OCI-LY3 (cell line): ENCODE data around the gene ANKH.
"Not testable (repeated sequence)": the region's sequence is repeated elsewhere in the genome, so short reads cannot be mapped to it uniquely, and the experiment has no call there.

Experiments
- CTCF ChIP-seq: fragments of 200-600, 300-600 bp; sonication (generic); IDR thresholded peaks from 2 replicates; pipeline ENCODE4 v1.5.1; 2014; ENCODE audit warnings: antibody characterized with exemption, low read length, low read depth
- EZH2phosphoT487 ChIP-seq: fragments of 200-600 bp; shearing (Covaris generic); IDR thresholded peaks from 2 replicates; pipeline ENCODE4 v1.6.1; 2018; ENCODE audit warnings: antibody characterized with exemption, mixed run types, low read depth

- not testable (repeated sequence) for TF ChIP-seq CTCF, EZH2phosphoT487
These were observed 6.6 kb upstream of the ANKH start for GRCh38 chr5:14878192-14878591.
